Measurements from ENCODE around the gene NXF1. TPM values are rescaled to one million over a fixed set of nuclear protein-coding genes. Genes with fewer than 3 reads are reported as not detected.
"Not testable (repeated sequence)": the region's sequence is repeated elsewhere in the genome, so short reads cannot be mapped to it uniquely, and the experiment has no call there.

Gene NXF1
- total RNA-seq, 2 donors from 2014 or later: 82.9 to 109 TPM

DNA sequence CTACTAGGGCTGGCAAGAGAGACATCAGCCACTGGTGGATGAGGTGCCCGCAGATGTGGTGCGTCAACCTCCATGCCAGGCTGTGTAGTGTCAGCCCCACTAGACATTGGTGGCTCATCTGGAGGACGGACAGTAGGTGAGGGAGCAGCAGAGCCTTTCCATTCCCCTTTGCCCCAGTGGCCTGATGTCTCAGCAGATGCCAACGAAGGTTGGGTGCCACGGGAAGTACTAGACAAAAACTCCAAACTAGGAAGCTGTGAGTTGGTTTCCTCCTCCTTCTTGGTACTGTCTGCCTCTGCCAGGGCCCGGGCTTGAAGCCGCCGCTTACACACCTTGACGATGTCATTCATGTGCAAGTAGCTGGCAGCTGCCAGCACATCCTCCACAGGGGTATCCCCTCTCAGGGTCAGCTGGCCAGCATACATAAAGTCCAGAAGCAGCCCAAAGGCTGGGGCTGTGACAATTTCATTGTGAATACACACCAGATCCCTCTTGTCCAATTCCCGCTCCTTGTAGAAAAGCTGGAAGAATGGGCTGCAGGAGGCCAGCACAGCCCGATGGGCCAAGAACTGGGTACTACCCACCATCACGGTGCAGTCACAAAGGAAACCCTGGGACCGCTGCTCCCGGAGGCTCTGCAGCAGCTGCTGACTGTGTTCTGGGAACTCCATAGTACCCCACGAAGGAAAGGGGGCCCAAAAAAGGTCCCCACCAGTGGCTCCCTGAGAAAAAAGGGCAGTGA lies 52.1 kb downstream of the NXF1 start:
- Histone ChIP-seq H3K4me3 (peak overlapping the region; percentile 72), H3K27me3 (replicated peaks; ENCODE audit: insufficient read depth) (no peaks in the 10 kb centered on the region), H3K9me3 (no peaks in the 10 kb centered on the region), H3K36me3 (peaks cover 3% of the 10 kb centered on the region), H3K27ac (peak overlapping the region; percentile 89 to 96), H3K4me1 (ENCODE audit: control insufficient read depth in 1 of 2, low read depth in 2 of 2) (peaks cover 10 to 27% of the 10 kb centered on the region in 2 donors)
- ATAC-seq (ENCODE audit: insufficient number of reproducible peaks, low FRiP score, low read depth) (no peak), DNase-seq (ENCODE audit: low spot score) (no peak)
- no peak for TF ChIP-seq CTCF (IDR thresholded peaks at IDR 0.05)

DNA sequence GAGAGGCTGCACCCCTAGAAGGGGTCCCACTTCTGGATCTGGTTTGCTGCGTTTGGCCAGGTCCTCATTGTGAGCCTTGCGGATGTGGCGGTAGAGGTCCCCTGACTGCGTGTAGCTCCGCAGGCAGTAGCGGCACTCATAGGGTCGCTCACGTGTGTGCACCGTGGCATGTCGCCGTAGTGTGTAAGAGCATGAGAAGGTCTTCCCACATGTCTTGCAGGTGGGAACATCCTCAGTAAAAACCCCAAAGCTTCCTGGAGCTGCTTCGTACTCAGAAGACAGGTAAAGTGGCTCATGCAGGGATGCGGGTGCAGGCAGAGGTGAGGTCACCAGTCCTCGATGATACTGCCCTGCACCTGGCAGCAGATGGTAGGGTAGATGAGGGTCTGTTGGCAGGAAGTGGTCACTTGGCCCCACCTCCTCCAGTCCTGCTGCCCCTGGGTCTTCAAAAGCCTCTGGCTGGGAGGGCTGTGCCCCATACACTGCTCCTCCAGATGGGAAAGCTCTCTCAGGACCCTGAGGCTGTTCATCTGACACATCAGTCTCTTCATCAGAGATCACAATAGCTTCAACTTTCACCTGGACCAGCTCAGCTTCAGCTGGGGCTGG lies 53.0 kb downstream of the NXF1 start:
- TF ChIP-seq CTCF (IDR thresholded peaks at IDR 0.05): no peak
- peaks cover 3% of the 10 kb centered on the region for H3K36me3 ChIP-seq
- no peak for DNase-seq (ENCODE audit: low spot score)
- no peak for ATAC-seq (ENCODE audit: insufficient number of reproducible peaks, low FRiP score, low read depth)
- no peak overlapping the region for H3K4me3 ChIP-seq
- H3K27me3 ChIP-seq (replicated peaks; ENCODE audit: insufficient read depth): no peaks in the 10 kb centered on the region
- H3K27ac ChIP-seq: no peak overlapping the region
- H3K4me1 ChIP-seq (ENCODE audit: control insufficient read depth in 1 of 2, low read depth in 2 of 2): peaks cover 10 to 27% of the 10 kb centered on the region in 2 donors
- no peaks in the 10 kb centered on the region for H3K9me3 ChIP-seq

DNA sequence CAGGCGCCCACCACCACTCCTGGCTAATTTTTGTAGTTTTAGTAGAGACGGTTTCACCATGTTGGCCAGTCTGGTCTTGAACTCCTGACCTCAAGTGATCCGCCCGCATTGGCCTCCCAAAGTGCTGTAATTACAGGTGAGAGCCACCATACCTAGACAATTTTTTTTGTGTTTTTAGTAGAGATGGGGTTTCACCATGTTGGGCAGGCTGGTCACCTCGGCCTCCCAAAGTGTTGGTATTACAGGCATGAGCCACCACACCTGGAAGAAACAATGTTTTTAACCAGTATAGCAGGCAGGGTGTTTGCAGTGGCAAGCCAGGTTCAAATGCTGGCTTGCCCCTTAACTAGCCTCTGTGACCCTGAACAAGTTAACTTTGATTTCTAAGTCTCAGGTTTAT lies 55.3 kb downstream of the NXF1 start:
- not testable (repeated sequence) for H3K4me3 ChIP-seq

DNA sequence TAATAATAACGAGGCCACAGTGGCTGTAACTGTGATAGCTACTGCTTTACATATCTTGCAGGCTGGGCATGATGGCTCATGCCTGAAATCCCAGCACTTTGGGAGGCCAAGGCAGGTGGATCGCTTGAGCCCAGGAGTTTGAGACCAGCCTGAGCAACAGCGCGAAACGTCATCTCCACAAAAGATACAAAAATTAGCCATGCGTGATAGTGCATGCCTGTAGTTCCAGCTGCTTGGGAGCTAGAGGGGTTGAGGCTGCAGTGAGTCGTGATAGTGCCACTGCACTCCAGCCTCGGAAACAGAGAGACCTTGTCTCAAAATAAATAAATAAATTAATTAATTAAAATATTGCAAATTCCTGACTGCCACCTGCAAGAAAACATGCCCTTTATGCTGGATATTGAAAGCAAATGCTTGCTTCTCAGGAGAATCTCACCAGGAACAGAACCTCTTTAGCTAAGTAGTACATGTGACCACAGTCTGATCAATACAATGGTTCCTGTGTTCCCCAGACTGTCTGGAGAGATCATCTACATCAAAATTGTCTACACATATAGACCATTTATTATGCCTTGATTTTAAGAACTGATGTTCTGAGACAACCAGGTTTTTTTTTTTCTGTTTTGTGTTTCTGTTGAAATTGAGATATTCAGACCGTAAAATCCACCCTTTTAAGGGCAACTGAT lies 57.6 kb downstream of the NXF1 start:
- ATAC-seq (ENCODE audit: insufficient number of reproducible peaks, low FRiP score, low read depth): no peak
- H3K4me3 ChIP-seq: no peak overlapping the region
- H3K9me3 ChIP-seq: no peaks in the 10 kb centered on the region
- no peaks in the 10 kb centered on the region for H3K27me3 ChIP-seq (replicated peaks; ENCODE audit: insufficient read depth)
- peaks cover 0 to 14% of the 10 kb centered on the region in 2 donors for H3K4me1 ChIP-seq (ENCODE audit: control insufficient read depth in 1 of 2, low read depth in 2 of 2)
- TF ChIP-seq CTCF (IDR thresholded peaks at IDR 0.05): no peak
- peaks cover 3% of the 10 kb centered on the region for H3K36me3 ChIP-seq
- H3K27ac ChIP-seq: no peak overlapping the region
- no peak for DNase-seq (ENCODE audit: low spot score)

More for the DNA sequence above, 55.3 kb downstream of the NXF1 start:
- H3K4me1 ChIP-seq (ENCODE audit: control insufficient read depth in 1 of 2, low read depth in 2 of 2): peaks cover 10 to 27% of the 10 kb centered on the region in 2 donors
- not testable (repeated sequence) for H3K9me3 ChIP-seq; H3K36me3 ChIP-seq; H3K27me3 ChIP-seq (replicated peaks; ENCODE audit: insufficient read depth); ATAC-seq (ENCODE audit: insufficient number of reproducible peaks, low FRiP score, low read depth); DNase-seq (ENCODE audit: low spot score); H3K27ac ChIP-seq

Other genes starting within 250 kb of the NXF1 start
- 100 to 1,000 TPM; 719 to 780 TPM for gene EEF1G, start 231.5 kb downstream of the NXF1 start, total RNA-seq
- gene TUT1, start 213.9 kb downstream of the NXF1 start, total RNA-seq: 10 to 100 TPM in 1 of 2 donors, 1 to 10 TPM in 1; 9.5 to 12.5 TPM
- 100 to 1,000 TPM in 1 of 2 donors, 10 to 100 TPM in 1; 55.9 to 124 TPM for gene MTA2, start 203.6 kb downstream of the NXF1 start, total RNA-seq
- gene EML3, start 192.7 kb downstream of the NXF1 start, total RNA-seq: 100 to 1,000 TPM; 106 to 111 TPM
- gene ROM1, start 192.2 kb downstream of the NXF1 start, total RNA-seq: 10 to 100 TPM; 11.4 to 12.6 TPM
- gene B3GAT3, start 183.5 kb downstream of the NXF1 start, total RNA-seq: 10 to 100 TPM; 27.5 to 30.3 TPM
- 100 to 1,000 TPM; 120 to 159 TPM for gene GANAB, start 158.8 kb downstream of the NXF1 start, total RNA-seq
- gene INTS5, start 152.1 kb downstream of the NXF1 start, total RNA-seq: 10 to 100 TPM; 16.4 to 24.3 TPM
- 10 to 100 TPM; 20.5 to 28.6 TPM for gene C11orf98, start 140.2 kb downstream of the NXF1 start, total RNA-seq
- gene CSKMT, start 140.1 kb downstream of the NXF1 start, total RNA-seq: 1 to 10 TPM; 1.5 to 2.9 TPM
- 1 to 10 TPM; 2.3 to 7.3 TPM for gene UQCC3, start 133.8 kb downstream of the NXF1 start, total RNA-seq
- 1 to 10 TPM; 3.7 to 7.8 TPM for gene LBHD1, start 133.2 kb downstream of the NXF1 start, total RNA-seq
- gene UBXN1, start 126.4 kb downstream of the NXF1 start, total RNA-seq: 100 to 1,000 TPM in 1 of 2 donors, 10 to 100 TPM in 1; 88.6 to 159 TPM
- gene LRRN4CL, start 115.9 kb downstream of the NXF1 start, total RNA-seq: 10 to 100 TPM; 10.5 to 22.5 TPM
- 10 to 100 TPM; 14.0 to 50.9 TPM for gene BSCL2, start 98.0 kb downstream of the NXF1 start, total RNA-seq
- not detected for gene GNG3, start 97.8 kb downstream of the NXF1 start, total RNA-seq
- 10 to 100 TPM; 21.3 to 41.8 TPM for gene HNRNPUL2, start 78.0 kb downstream of the NXF1 start, total RNA-seq
- gene TTC9C, start 77.0 kb downstream of the NXF1 start, total RNA-seq: 10 to 100 TPM in 1 of 2 donors, 1 to 10 TPM in 1; 9.1 to 14.5 TPM
- gene ZBTB3, start 51.3 kb downstream of the NXF1 start, total RNA-seq: 1 to 10 TPM; 6.2 to 7.6 TPM
- 10 to 100 TPM; 37.0 to 54.4 TPM for gene POLR2G, start 43.9 kb downstream of the NXF1 start, total RNA-seq
- gene TAF6L, start 34.0 kb downstream of the NXF1 start, total RNA-seq: 10 to 100 TPM; 18.5 to 22.2 TPM
- gene TMEM179B, start 18.0 kb downstream of the NXF1 start, total RNA-seq: 10 to 100 TPM; 45.6 to 70.8 TPM
- gene TMEM223, start 13.4 kb downstream of the NXF1 start, total RNA-seq: 10 to 100 TPM; 11.1 to 30.2 TPM
- gene STX5, start 26.6 kb upstream of the NXF1 start, total RNA-seq: 10 to 100 TPM; 32.0 to 46.8 TPM
- not detected for gene TEX54, start 27.4 kb upstream of the NXF1 start, total RNA-seq
- 10 to 100 TPM; 19.8 to 55.2 TPM for gene WDR74, start 34.1 kb upstream of the NXF1 start, total RNA-seq
- gene SLC3A2, start 75.5 kb upstream of the NXF1 start, total RNA-seq: 100 to 1,000 TPM; 138 to 739 TPM
- gene CHRM1, start 115.9 kb upstream of the NXF1 start, total RNA-seq: not detected
- gene SLC22A6, start 179.5 kb upstream of the NXF1 start, total RNA-seq: not detected
- gene SLC22A8, start 210.4 kb upstream of the NXF1 start, total RNA-seq: not detected

All from thoracic aorta (tissue), 2 donors.